Measurements from ENCODE around the gene USP46.

USP46 gene

GRCh38 chr4:52659001-52659721 lies at the start of gene USP46:
Gene USP46 (minus strand): TSS chr4:52659301. CDS start chr4:52659150, 151 bp downstream.
- peak; percentile 31 for DNase-seq

GRCh38 chr4:52704661-52705060 lies 45.6 kb upstream of the USP46 start:
- DNase-seq: peak; percentile 76

- DNase-seq: peak; percentile 63
Observed at GRCh38 chr4:52704133-52704532, 45.0 kb upstream of the USP46 start.

- DNase-seq: no peak
Observed at GRCh38 chr4:52701207-52701606, 42.1 kb upstream of the USP46 start.

- DNase-seq: no peak
Observed at GRCh38 chr4:52694936-52695335, 35.8 kb upstream of the USP46 start.

- no peak for DNase-seq
Observed at GRCh38 chr4:52693492-52693891, 34.4 kb upstream of the USP46 start.

- DNase-seq: no peak
Observed at GRCh38 chr4:52689096-52689495, 30.0 kb upstream of the USP46 start.

- DNase-seq: no peak
Observed at GRCh38 chr4:52687696-52688095, 28.6 kb upstream of the USP46 start.

GRCh38 chr4:52685316-52685715 lies 26.2 kb upstream of the USP46 start:
- DNase-seq: no peak

- DNase-seq: no peak
Observed at GRCh38 chr4:52684896-52685295, 25.8 kb upstream of the USP46 start.

GRCh38 chr4:52680381-52680780 lies 21.3 kb upstream of the USP46 start:
- no peak for DNase-seq

- no peak for DNase-seq
Observed at GRCh38 chr4:52676536-52676935, 17.4 kb upstream of the USP46 start.

GRCh38 chr4:52675111-52675510 lies 16.0 kb upstream of the USP46 start:
- no peak for DNase-seq

GRCh38 chr4:52670739-52671138 lies 11.6 kb upstream of the USP46 start:
- DNase-seq: no peak

- no peak for DNase-seq
Observed at GRCh38 chr4:52670121-52670520, 11.0 kb upstream of the USP46 start.

GRCh38 chr4:52665592-52665991 lies 6.5 kb upstream of the USP46 start:
- DNase-seq: no peak

- no peak for DNase-seq
Observed at GRCh38 chr4:52664479-52664878, 5.4 kb upstream of the USP46 start.

GRCh38 chr4:52661966-52662690 lies 3.0 kb upstream of the USP46 start:
- no peak for DNase-seq

- DNase-seq: no peak
Observed at GRCh38 chr4:52660643-52661042, 1.5 kb upstream of the USP46 start.

GRCh38 chr4:52659722-52660261 lies 691 bp upstream of the USP46 start:
- DNase-seq: no peak

GRCh38 chr4:52658641-52659000 lies 480 bp downstream of the USP46 start:
- no peak for DNase-seq

- peak; percentile 60 for DNase-seq
Observed at GRCh38 chr4:52657618-52658501, 1.2 kb downstream of the USP46 start.

GRCh38 chr4:52657292-52657617 lies 1.8 kb downstream of the USP46 start:
- DNase-seq: no peak
